NOMO-1 treated with dmso at 0.1 percent for 144 hours (cell line): ENCODE data around the gene ADAMTSL1.

Experiments used
- DNase-seq: peaks from one replicate; lab custom pipeline; 2025; ENCODE audit not compliant: unreplicated experiment; lab: John Stamatoyannopoulos, UW

Gene ADAMTSL1

GRCh38 chr9:18723366-18723765 lies 249.4 kb downstream of the ADAMTSL1 start:
- DNase-seq, result no peak

- DNase-seq, result no peak
These were observed 252.6 kb downstream of the ADAMTSL1 start for GRCh38 chr9:18726546-18726945.

- DNase-seq, result no peak
These were observed 254.0 kb downstream of the ADAMTSL1 start for GRCh38 chr9:18727904-18728303.

GRCh38 chr9:18728642-18729041 lies 254.7 kb downstream of the ADAMTSL1 start:
- DNase-seq, result no peak

- no peak for DNase-seq
These were observed 256.3 kb downstream of the ADAMTSL1 start for GRCh38 chr9:18730241-18730640.

- DNase-seq, result no peak
These were observed 265.2 kb downstream of the ADAMTSL1 start for GRCh38 chr9:18739127-18739526.

GRCh38 chr9:18739641-18740318 lies 265.8 kb downstream of the ADAMTSL1 start:
- DNase-seq, result no peak

- DNase-seq, result no peak
These were observed 267.4 kb downstream of the ADAMTSL1 start for GRCh38 chr9:18741359-18741758.

GRCh38 chr9:18741945-18742344 lies 268.0 kb downstream of the ADAMTSL1 start:
- DNase-seq, result no peak

GRCh38 chr9:18743421-18743820 lies 269.5 kb downstream of the ADAMTSL1 start:
- no peak for DNase-seq

- DNase-seq, result no peak
These were observed 270.0 kb downstream of the ADAMTSL1 start for GRCh38 chr9:18743971-18744370.

- no peak for DNase-seq
These were observed 271.8 kb downstream of the ADAMTSL1 start for GRCh38 chr9:18745710-18746109.

GRCh38 chr9:18746631-18747030 lies 272.7 kb downstream of the ADAMTSL1 start:
- DNase-seq, result no peak

- DNase-seq, result no peak
These were observed 273.6 kb downstream of the ADAMTSL1 start for GRCh38 chr9:18747595-18747994.

GRCh38 chr9:18748251-18748701 lies 274.3 kb downstream of the ADAMTSL1 start:
- DNase-seq, result no peak

GRCh38 chr9:18749711-18750110 lies 275.8 kb downstream of the ADAMTSL1 start:
- no peak for DNase-seq

- no peak for DNase-seq
These were observed 280.0 kb downstream of the ADAMTSL1 start for GRCh38 chr9:18753904-18754303.

- no peak for DNase-seq
These were observed 280.6 kb downstream of the ADAMTSL1 start for GRCh38 chr9:18754537-18754936.

- no peak for DNase-seq
These were observed 281.3 kb downstream of the ADAMTSL1 start for GRCh38 chr9:18755263-18755662.

- no peak for DNase-seq
These were observed 282.8 kb downstream of the ADAMTSL1 start for GRCh38 chr9:18756712-18757125.

- no peak for DNase-seq
These were observed 285.9 kb downstream of the ADAMTSL1 start for GRCh38 chr9:18759827-18760226.

GRCh38 chr9:18761742-18762300 lies 287.9 kb downstream of the ADAMTSL1 start:
- no peak for DNase-seq
